IPS-18a (cell line): Measurements from ENCODE around the gene SHOC1.

Experiments used
- H3K27ac ChIP-seq: one replicate; pipeline ENCODE4 v1.5.1; 2013; ENCODE audit warnings: low read length
- H3K27me3 ChIP-seq: one replicate; pipeline ENCODE4 v1.6.1; 2013; ENCODE audit warnings: mild to moderate bottlenecking, low read length; ENCODE audit not compliant: control insufficient read depth, insufficient read depth
- H3K36me3 ChIP-seq: one replicate; pipeline ENCODE4 v1.6.1; 2013; ENCODE audit warnings: low read depth, low read length; ENCODE audit not compliant: control insufficient read depth
- H3K4me1 ChIP-seq: one replicate; pipeline ENCODE4 v1.6.1; 2013; ENCODE audit warnings: low read depth, low read length; ENCODE audit not compliant: control insufficient read depth
- H3K4me3 ChIP-seq: one replicate; pipeline ENCODE4 v1.5.1; 2013; ENCODE audit warnings: low read length
- H3K9ac ChIP-seq: one replicate; pipeline ENCODE4 v1.6.1; 2013; ENCODE audit warnings: mild to moderate bottlenecking, low read length, moderate library complexity
- H3K9me3 ChIP-seq: one replicate; pipeline ENCODE4 v1.6.1; 2013; ENCODE audit warnings: low read depth, low read length; ENCODE audit not compliant: control insufficient read depth

The SHOC1 gene

DNA sequence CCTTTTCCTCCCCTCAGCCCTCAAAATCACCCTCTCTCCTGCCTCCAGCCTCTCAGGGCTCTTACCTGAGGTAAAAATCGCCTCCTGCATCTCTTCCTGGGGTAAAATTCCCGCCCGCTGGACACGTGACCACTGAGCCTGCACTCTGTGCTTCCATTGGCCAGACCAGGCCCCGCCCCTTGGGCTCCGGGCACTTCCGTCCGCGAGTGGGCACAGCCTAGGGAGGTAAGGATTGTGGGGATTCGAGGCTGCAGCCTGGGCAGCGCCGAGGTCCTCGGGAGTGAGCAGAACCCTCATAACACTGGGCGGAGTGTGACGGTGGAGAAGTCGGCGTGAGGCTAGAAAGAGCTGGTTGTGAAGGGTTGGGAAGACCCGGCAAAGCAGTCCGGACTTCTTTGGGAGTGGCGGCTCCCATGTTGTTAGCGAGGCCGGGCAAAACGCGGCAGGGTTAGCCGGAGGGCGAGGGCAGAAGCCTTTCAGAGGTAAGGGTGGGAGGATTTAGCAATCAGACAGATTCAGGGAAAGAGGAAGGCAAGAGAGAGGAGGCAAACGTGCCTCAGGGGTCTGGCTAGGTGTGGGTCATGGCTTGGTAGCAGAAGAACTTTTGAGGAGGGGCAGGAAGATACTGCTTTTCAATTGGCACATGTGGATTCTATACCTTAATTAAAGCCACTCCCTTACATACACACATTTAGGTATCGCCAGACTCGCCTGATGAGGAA lies at the start of gene SHOC1:
Gene SHOC1, minus strand, starts transcription at position 103 of the 722 bp plus-strand sequence. CDS start 3,519 bp downstream, outside the sequence.
- no peak within 1 kb of the TSS for H3K9ac ChIP-seq
- H3K4me3 ChIP-seq: no peak within 1 kb of the TSS
- H3K9me3 ChIP-seq: no peaks in the 10 kb centered on the region

DNA sequence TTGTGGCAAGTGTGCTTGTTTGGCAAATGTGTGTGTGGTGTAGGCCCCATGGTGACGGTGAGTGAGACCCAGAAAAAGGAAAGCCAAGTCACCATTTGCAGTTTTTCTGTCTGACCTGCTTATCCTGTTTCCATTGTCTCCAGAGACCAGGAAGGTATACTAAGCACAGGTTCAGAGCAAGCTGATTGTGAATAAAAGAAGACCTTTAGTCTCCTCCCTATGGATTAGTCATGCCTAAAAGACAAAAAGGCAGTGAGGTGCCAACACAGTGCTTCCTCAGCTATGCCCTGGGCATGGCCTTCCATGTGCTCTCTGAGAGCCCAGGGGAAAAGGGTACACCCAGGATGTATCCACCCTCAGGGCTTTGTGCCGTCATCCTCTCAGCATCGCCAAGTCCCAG lies 49.2 kb upstream of the SHOC1 start:
- H3K27ac ChIP-seq: no peak overlapping the region
- H3K9ac ChIP-seq: no peak overlapping the region
- no peaks in the 10 kb centered on the region for H3K27me3 ChIP-seq
- H3K4me1 ChIP-seq: no peaks in the 10 kb centered on the region
- no peaks in the 10 kb centered on the region for H3K36me3 ChIP-seq
- no peaks in the 10 kb centered on the region for H3K9me3 ChIP-seq
- H3K4me3 ChIP-seq: no peak overlapping the region

More for the DNA sequence above, at the start of gene SHOC1:
- H3K27ac ChIP-seq: no peak within 1 kb of the TSS
- H3K36me3 ChIP-seq: no peaks in the 10 kb centered on the region
- no peaks in the 10 kb centered on the region for H3K4me1 ChIP-seq
- no peaks in the 10 kb centered on the region for H3K27me3 ChIP-seq

DNA sequence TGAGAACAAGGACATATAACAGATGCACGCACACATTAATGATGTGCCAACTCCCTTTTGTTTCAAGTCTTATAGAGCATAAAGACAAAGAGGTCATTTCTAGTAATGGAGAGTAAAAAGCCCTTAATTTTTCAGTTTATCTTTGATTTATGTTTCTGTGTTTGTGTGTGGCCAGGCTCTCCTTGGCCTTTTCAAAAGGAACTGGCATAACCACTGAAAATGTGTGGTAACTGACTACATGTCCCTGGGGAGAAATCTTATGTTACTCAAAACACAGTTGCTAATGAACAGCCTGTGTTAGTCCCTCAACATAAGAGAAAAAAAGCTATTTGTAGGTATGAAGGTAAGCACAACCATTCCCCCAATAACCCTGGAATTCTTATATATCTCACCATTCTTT lies 47.6 kb upstream of the SHOC1 start:
- Histone ChIP-seq H3K9me3 (no peaks in the 10 kb centered on the region), H3K27me3 (no peaks in the 10 kb centered on the region), H3K4me3 (no peak overlapping the region), H3K27ac (no peak overlapping the region), H3K36me3 (no peaks in the 10 kb centered on the region), H3K9ac (no peak overlapping the region), H3K4me1 (no peaks in the 10 kb centered on the region)

DNA sequence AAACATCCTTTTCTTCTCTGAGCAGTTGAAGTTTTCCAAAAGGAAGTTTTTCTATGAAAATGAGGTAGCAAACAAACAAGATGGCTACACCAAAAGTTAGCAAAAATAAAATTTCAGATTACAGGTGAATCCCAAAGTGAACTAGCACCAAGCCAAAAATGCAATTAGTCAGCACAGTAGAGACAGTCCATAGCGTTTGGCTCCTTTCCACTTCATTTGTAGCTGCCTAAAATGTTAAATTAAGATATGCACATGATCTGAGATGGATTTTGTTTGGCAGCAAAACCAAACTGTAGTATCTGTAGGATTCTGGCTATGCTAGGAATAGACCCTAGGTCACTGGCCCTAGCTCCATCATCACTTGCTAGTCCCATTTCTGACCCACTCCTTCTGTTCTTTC lies 45.7 kb upstream of the SHOC1 start:
- H3K36me3 ChIP-seq: no peaks in the 10 kb centered on the region
- H3K27ac ChIP-seq: no peak overlapping the region
- H3K9ac ChIP-seq: no peak overlapping the region
- H3K4me1 ChIP-seq: no peaks in the 10 kb centered on the region
- H3K9me3 ChIP-seq: no peaks in the 10 kb centered on the region
- H3K27me3 ChIP-seq: no peaks in the 10 kb centered on the region
- H3K4me3 ChIP-seq: no peak overlapping the region

DNA sequence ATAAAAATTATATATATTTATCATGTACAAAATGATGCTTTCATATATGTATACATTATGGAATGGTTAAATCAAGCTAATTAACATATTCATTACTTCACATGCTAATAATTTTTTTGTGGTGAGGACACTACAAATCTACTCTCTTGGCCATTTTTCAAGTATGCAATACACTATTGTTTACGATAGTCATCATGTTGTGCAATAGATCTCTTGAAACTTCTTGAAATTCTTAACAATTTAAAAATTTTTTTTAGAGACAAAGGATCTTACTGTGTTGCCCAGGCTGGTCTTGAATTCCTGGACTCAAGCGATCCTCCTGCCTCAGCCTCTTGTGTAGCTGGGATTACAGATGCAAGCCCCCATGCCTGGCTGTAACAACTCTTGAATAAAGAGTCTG lies 45.2 kb upstream of the SHOC1 start:
- no peaks in the 10 kb centered on the region for H3K36me3 ChIP-seq
- no peak overlapping the region for H3K9ac ChIP-seq
- no peaks in the 10 kb centered on the region for H3K27me3 ChIP-seq
- no peak overlapping the region for H3K4me3 ChIP-seq
- H3K9me3 ChIP-seq: no peaks in the 10 kb centered on the region
- no peaks in the 10 kb centered on the region for H3K4me1 ChIP-seq
- no peak overlapping the region for H3K27ac ChIP-seq

DNA sequence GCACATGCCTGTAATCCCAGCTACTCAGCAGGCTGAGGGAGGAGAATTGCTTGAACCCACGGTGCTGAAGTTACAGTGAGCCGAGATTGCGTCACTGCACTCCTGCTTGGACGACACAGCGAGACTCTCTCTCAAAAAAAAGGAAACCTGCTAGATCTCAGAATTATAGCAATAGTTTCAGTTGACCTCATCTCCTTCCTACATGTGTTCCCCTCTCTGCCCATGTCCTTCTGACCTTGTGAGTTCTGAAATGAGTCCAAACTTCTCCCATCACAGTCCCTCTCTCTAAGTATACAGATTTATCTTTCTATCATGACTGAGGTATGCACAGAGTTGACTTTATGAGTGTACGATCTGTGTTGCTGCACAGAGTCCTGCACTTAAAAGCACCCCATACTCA lies 44.6 kb upstream of the SHOC1 start:
- H3K27ac ChIP-seq: no peak overlapping the region
- H3K36me3 ChIP-seq: no peaks in the 10 kb centered on the region
- no peaks in the 10 kb centered on the region for H3K27me3 ChIP-seq
- H3K9me3 ChIP-seq: no peaks in the 10 kb centered on the region
- no peaks in the 10 kb centered on the region for H3K4me1 ChIP-seq
- H3K4me3 ChIP-seq: no peak overlapping the region
- no peak overlapping the region for H3K9ac ChIP-seq

DNA sequence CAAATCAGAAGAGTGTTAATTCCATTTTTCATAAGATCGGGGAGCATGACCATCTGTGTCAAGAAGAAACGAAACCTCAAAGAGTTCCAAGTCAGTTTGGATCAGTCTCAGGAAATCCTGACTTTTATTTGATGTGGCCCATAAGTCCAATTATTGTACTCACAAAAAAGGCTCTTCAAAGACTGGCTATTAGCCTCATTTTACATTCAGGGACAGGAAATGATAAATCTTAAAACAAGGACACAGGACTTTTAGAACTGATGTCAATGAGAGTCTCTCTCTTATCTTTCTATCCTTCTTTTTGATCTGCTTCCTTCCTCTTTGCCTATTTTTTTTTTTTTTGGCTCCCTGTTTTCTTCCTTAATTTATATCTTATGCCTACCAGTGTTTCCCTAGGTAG lies 43.7 kb upstream of the SHOC1 start:
- Histone ChIP-seq H3K4me3 (no peak overlapping the region), H3K27ac (no peak overlapping the region), H3K9ac (no peak overlapping the region), H3K4me1 (no peaks in the 10 kb centered on the region), H3K27me3 (no peaks in the 10 kb centered on the region), H3K36me3 (no peaks in the 10 kb centered on the region), H3K9me3 (no peaks in the 10 kb centered on the region)

DNA sequence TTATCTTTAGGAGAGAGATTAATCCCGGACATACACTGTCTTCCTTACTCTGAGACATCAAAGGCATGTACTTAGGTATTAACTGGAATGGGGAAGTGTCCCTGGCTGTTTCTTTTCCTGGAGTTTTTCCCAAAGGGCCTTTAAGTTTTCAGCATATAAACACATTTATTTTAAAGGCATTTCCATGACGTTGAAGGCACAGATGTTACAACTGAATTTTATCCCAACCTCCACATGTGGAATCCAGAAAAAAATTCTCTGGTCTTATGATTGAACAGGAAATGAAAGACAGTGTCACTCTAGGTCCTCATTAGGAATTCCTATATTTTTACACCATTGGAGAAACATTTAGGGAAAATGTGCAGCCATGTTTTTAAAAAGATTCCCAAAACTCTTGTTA lies 41.6 kb upstream of the SHOC1 start:
- Histone ChIP-seq H3K4me3 (no peak overlapping the region), H3K27ac (no peak overlapping the region), H3K9ac (no peak overlapping the region), H3K36me3 (no peaks in the 10 kb centered on the region), H3K9me3 (no peaks in the 10 kb centered on the region), H3K4me1 (no peaks in the 10 kb centered on the region), H3K27me3 (no peaks in the 10 kb centered on the region)

DNA sequence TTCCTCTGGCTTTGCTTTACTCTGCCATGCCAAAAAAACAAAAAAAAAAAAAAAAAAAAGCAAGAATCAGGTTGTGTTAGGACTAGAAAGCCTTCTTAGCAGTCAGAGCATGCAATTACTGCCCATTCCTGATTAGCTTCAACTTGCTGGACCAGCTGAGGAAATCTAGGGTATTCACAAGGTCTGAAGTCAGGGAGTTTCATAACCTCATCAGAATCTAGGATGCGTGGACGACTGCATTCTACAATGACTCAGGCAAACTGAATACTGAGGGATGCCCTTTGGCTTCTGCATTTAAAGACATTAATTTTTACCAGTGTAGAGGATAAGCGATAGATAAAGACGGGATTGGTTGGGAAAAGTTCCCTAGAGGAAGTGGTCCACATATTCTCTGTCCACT lies 39.2 kb upstream of the SHOC1 start:
- Histone ChIP-seq H3K36me3 (no peaks in the 10 kb centered on the region), H3K4me1 (no peaks in the 10 kb centered on the region), H3K4me3 (no peak overlapping the region), H3K9me3 (no peaks in the 10 kb centered on the region), H3K9ac (no peak overlapping the region), H3K27me3 (no peaks in the 10 kb centered on the region), H3K27ac (no peak overlapping the region)

DNA sequence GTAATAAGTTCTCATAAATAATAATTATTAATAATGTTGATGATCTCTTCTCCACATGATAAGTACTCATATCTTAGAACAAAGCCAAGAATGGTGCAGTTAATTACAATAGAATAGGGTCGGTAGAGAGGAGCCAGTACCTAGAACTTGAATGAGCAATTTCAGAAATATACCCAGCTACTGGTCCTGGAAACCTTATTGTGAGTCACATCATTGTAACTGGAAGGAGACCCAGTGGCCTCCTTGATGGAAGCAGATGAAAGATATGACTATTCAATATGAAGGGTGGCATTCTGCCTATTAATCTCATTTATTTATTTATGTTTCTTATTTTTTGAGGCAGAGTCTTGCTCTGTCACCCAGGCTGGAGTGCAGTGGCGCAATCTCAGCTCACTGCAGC lies 37.7 kb upstream of the SHOC1 start:
- Histone ChIP-seq H3K9ac (no peak overlapping the region), H3K4me1 (no peaks in the 10 kb centered on the region), H3K27me3 (no peaks in the 10 kb centered on the region), H3K4me3 (no peak overlapping the region), H3K36me3 (no peaks in the 10 kb centered on the region), H3K27ac (no peak overlapping the region), H3K9me3 (no peaks in the 10 kb centered on the region)

DNA sequence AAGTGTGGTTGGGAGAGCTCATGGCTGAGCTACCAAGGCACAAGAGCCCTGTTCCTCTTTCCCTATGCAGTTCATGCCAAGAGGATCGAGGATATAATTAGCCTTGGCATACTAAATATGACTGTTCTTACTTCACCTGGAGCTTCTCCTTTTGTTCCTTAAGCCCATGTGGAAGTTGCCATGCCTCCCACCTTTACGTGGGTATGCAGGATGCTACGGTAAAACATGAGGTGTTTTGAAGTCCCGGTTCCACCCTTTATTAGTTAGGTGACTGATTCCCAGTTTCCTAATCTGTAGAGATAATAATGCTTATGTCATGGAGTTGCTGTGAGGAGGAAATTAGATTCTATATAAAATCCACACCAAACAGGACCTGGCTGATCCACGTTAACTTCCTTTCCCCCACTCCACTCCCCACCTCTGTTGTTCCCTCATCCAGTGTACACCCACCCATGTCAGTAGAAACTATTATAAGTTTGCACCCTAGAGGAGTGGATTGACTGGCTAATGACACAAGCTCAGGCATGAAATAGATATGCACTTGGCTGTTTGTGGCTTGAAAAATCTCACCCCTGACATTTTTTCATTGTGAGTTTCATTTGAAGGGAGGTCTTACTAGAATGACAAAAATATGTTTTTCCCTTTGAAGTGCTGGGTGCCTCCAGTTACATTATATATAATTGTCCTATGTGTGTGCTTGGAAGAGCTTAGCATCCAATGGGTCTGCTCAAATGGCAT lies 36.8 kb upstream of the SHOC1 start:
- H3K27me3 ChIP-seq: no peaks in the 10 kb centered on the region
- no peak overlapping the region for H3K27ac ChIP-seq
- H3K4me3 ChIP-seq: no peak overlapping the region
- H3K9ac ChIP-seq: no peak overlapping the region
- no peaks in the 10 kb centered on the region for H3K4me1 ChIP-seq
- H3K9me3 ChIP-seq: no peaks in the 10 kb centered on the region
- H3K36me3 ChIP-seq: no peaks in the 10 kb centered on the region

DNA sequence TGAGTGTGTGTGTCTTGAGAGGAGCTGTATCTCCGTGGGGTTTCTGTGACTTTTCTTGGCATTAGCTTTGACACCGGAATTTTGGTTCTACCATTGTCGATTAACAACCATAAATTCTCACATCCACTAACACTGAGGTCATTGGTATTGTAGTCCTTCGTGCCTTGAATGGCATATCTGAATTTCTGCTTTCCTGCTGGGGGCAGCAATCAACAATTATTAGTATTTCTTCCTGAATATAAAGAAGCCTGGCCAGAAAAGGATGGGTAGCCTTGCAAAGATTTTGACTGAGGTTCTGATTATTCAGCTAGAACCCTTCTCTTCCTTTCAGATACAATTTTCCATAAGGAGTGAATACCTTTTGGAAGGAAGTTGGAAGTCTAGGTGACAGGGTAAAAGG lies 33.5 kb upstream of the SHOC1 start:
- H3K27me3 ChIP-seq: no peaks in the 10 kb centered on the region
- no peaks in the 10 kb centered on the region for H3K9me3 ChIP-seq
- H3K27ac ChIP-seq: no peak overlapping the region
- no peak overlapping the region for H3K4me3 ChIP-seq
- no peaks in the 10 kb centered on the region for H3K4me1 ChIP-seq
- H3K9ac ChIP-seq: no peak overlapping the region
- H3K36me3 ChIP-seq: no peaks in the 10 kb centered on the region
